IPS-18c (cell line): Measurements from ENCODE around the gene HYAL1.
"Not testable (repeated sequence)": the region's sequence is repeated elsewhere in the genome, so short reads cannot be mapped to it uniquely, and the experiment has no call there.

Experiments
- H3K4me3 ChIP-seq: 2 replicates; pipeline ENCODE4 v1.7.0; 2013; ENCODE audit warnings: low read depth, mild to moderate bottlenecking, low read length, moderate library complexity; ENCODE audit not compliant: insufficient read depth
- H3K9me3 ChIP-seq: one replicate; pipeline ENCODE4 v1.6.1; 2013; ENCODE audit warnings: mild to moderate bottlenecking, low read length, moderate library complexity; ENCODE audit not compliant: control insufficient read depth, insufficient read depth

The HYAL1 gene

GRCh38 chr3:50269977-50270413 is 33.4 kb downstream of the HYAL1 start:
- no peak overlapping the region; the same call in 1 of the 2 replicates for H3K4me3 ChIP-seq

GRCh38 chr3:50269460-50269859 is 33.9 kb downstream of the HYAL1 start:
- H3K4me3 ChIP-seq: no peak overlapping the region
- H3K9me3 ChIP-seq: no peaks in the 10 kb centered on the region

More at GRCh38 chr3:50269977-50270413, 33.4 kb downstream of the HYAL1 start:
- H3K9me3 ChIP-seq: no peaks in the 10 kb centered on the region

- H3K4me3 ChIP-seq: no peak within 1 kb of the TSS; the same call in 1 of the 2 replicates
- no peaks in the 10 kb centered on the region for H3K9me3 ChIP-seq
Observed at GRCh38 chr3:50268703-50269451, 34.5 kb downstream of the HYAL1 start, which contains the start of gene SEMA3B. SEMA3B (plus strand) TSS chr3:50269147; CDS start chr3:50269241, 94 bp downstream.

GRCh38 chr3:50268276-50268675 is 35.1 kb downstream of the HYAL1 start:
- H3K9me3 ChIP-seq: no peaks in the 10 kb centered on the region

GRCh38 chr3:50267280-50267913 is 36.0 kb downstream of the HYAL1 start:
- peak overlapping the region; percentile 24; the same call in 1 of the 2 replicates for H3K4me3 ChIP-seq

More at GRCh38 chr3:50268276-50268675, 35.1 kb downstream of the HYAL1 start:
- H3K4me3 ChIP-seq: no peak overlapping the region

GRCh38 chr3:50266836-50267235 is 36.5 kb downstream of the HYAL1 start:
- Histone ChIP-seq H3K9me3 (no peaks in the 10 kb centered on the region), H3K4me3 (peak overlapping the region; percentile 15; the same call in 1 of the 2 replicates)

More at GRCh38 chr3:50267280-50267913, 36.0 kb downstream of the HYAL1 start:
- H3K9me3 ChIP-seq: no peaks in the 10 kb centered on the region

- no peaks in the 10 kb centered on the region for H3K9me3 ChIP-seq
- H3K4me3 ChIP-seq: no peak overlapping the region
Observed at GRCh38 chr3:50266017-50266416, 37.4 kb downstream of the HYAL1 start.

GRCh38 chr3:50265571-50265970 is 37.8 kb downstream of the HYAL1 start:
- no peak overlapping the region for H3K4me3 ChIP-seq
- H3K9me3 ChIP-seq: no peaks in the 10 kb centered on the region

- Histone ChIP-seq H3K4me3 (no peak overlapping the region), H3K9me3 (no peaks in the 10 kb centered on the region)
Observed at GRCh38 chr3:50264964-50265485, 38.3 kb downstream of the HYAL1 start.

- no peaks in the 10 kb centered on the region for H3K9me3 ChIP-seq
- peak overlapping the region; percentile 21; the same call in 1 of the 2 replicates for H3K4me3 ChIP-seq
Observed at GRCh38 chr3:50264383-50264963, 38.9 kb downstream of the HYAL1 start.

- H3K9me3 ChIP-seq: no peaks in the 10 kb centered on the region
- H3K4me3 ChIP-seq: peak overlapping the region; percentile 21; the same call in 1 of the 2 replicates
Observed at GRCh38 chr3:50263478-50264382, 39.6 kb downstream of the HYAL1 start.

GRCh38 chr3:50262778-50263177 is 40.6 kb downstream of the HYAL1 start:
- Histone ChIP-seq H3K9me3 (no peaks in the 10 kb centered on the region), H3K4me3 (no peak overlapping the region)

GRCh38 chr3:50262200-50262599 is 41.2 kb downstream of the HYAL1 start:
- not testable (repeated sequence) for H3K4me3 ChIP-seq, H3K9me3 ChIP-seq

GRCh38 chr3:50261505-50261904 is 41.9 kb downstream of the HYAL1 start:
- H3K9me3 ChIP-seq: no peaks in the 10 kb centered on the region
- no peak overlapping the region for H3K4me3 ChIP-seq

GRCh38 chr3:50260942-50261441 is 42.4 kb downstream of the HYAL1 start:
- no peaks in the 10 kb centered on the region for H3K9me3 ChIP-seq

More at GRCh38 chr3:50260942-50261441, 42.4 kb downstream of the HYAL1 start:
- no peak overlapping the region; the same call in 1 of the 2 replicates for H3K4me3 ChIP-seq
